Brain pericyte (primary cell): ENCODE measurements around the gene WNT7B.

Experiments used
- DNase-seq: peaks from one replicate; pipeline ENCODE4 v3.0.0-alpha.2; 2012; ENCODE audit warnings: low read depth, low spot score

The WNT7B gene

DNA sequence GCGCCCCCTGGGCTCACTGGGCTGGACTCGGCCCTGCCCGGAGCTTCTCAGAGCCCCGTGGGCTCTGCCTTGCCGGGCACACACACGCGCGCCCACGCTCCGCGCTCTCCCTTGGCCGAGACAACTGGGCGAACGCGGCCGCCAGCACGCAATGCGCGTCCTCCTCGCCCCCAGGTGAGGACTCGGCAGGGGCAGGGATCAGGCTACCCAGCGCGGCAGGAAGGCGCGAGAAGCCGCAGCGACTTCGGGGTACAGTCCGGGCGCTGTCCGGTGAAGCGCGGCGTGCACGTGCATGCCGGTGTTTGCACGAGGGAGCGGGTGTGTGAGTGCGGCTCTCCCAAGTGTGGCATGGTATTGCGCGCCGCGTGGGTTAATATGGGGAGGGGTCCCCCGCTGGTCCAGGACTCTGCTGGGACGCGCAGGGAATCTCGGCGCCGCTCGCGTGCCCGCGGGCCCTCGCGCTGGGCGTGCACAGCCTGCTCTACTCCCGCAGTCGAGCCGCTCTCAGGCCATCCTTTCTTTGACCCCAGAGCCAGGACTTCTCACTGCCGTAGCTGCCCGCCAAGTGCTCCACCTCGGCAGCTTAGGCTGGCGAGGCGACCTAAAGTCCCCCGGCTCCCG lies 5.4 kb downstream of the WNT7B start:
- no peak for DNase-seq

DNA sequence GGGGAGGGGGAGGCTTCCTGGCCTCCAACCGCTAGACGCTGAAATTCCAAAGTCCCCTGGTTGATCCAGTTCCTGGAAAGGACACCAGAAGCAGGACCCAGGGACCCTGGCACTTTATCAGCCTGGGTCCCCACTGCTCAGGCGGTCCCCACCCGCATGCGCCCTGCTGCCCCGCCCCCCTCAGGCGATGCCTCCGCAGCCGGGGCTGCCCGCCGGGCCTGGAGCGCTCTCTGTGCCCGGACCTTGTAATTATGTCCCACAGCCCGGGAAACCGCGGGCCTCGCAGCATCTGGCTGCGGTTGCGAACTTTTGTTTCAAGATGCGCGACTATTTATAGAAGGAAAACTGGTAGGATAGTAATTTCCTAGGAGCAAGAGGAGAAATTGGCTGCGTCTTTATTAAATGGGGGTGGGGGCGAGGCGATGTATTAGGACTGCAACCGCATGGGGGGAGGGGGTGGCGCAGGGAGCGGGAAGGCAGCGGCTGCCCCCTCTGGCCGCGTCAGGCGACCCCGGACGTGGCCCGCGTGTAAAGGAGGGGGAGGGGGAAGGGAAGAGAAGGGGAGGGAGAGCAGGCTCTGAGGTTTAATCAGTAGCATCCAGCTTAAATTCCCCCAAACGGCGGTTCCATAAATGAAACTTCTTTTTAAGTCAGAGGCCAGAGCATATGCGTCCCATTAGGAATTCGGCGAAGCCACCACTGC lies 6.1 kb downstream of the WNT7B start:
- no peak for DNase-seq

DNA sequence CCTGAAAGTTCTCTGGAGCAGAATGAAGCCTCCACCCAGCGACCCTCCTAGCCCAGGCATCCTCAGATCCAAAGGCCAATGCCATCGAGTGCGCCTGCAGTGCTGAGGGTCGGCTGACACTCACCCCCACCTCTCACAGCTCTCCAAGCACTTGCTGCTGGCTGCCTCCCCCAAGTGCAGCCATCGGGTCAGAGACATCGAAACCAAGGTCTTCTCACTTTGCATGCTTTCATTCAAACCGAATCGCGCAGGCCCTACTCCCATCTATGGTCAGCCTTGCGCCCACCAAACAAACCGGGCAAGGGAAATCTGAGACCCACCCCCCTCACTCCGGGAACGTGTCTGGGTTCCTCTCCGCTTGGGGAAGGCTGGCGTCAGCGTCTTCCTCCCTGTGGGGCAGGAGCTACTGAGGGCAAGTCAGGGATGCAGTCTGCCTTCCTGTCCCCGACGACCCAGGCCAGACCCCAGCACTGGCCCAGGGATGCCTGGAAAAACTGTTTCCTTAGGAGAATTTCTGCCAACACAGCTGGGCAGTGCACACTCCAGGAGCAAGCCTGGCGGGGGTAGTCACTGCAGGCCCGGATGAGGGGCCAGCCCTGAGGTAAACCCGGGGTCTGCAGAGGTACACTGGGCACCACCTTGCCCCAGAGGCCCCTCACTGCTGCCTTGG lies 7.0 kb downstream of the WNT7B start:
- DNase-seq = no peak

DNA sequence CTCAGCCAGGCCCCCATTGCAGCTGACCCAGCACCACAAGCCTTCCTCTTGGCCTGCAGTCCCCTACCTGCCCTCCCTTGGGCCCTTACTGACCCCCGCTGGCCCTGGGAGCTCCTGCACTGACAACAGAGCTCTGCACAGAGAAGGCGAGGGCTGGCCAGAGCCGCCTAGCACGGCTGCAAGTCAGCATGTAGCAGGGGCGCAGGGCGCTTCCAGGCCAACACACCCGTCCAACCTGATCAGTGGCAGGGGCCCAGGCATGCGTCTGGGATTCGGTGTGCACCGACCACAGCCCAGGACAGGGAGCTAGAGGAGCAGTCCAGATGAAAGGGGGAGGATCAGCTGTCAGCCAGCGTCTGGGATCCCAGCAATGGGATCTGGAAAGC lies 7.6 kb downstream of the WNT7B start:
- DNase-seq = no peak

DNA sequence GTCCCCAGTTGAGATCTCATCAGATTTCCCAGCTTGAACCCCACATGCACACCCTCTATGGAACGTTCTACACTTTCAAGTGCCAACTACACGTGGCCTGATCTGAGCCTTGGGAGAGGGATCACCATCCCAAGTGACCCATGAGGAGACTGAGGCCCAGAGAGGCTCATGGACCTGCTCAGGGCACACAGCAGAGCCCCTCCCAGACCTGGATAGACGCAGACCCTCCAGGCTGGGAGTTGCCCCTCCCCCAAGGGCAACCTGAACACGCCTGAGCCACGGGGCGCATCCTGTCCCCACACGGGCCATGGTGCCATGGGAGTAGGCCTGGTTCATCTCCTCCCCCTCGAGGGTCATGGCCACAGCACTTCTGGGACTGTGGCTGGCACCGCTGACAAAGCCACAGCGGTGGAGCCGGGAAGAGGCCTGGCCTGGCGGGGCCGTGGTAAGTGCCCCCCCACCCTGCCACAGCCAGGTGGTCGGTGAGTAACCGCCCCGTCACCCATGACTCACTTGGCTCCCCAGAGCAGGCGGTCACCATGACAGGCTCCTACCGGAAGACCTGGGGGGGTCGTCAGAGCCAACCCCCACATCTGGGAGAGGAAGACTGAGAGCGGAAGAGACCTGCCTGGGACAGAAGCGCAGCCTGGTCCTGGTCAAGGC lies 8.1 kb downstream of the WNT7B start:
- DNase-seq = no peak

DNA sequence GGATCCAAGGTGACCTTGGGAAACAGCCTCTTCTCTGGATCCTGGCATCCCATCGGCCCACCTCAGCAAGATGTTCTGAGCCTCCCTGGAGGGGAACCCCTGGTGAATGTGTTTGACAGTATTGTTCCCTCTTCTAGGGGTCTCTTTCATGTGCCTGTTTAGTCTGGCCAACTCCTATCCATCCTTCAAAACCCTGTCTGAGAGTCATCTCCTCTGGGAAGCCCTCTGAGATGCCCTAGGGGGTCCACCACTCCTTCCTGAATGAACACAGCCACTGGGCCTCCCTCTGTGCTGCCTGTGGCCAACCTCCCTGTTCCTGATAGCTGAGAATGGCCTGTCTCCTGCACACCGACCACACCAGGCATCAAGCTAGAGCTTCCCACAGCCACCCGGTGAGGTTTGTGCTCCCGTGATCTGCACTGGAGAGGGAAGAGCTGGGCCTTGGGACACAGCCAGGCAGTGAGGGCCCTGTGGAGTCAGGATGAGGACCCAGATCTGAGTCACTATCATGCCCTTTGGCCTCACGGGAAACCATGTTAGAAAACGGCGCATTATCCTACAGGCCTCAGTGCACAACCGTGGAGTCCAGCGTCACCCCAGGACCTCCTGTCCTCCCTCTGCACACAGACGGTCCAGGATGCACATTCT lies 8.8 kb downstream of the WNT7B start:
- no peak for DNase-seq

DNA sequence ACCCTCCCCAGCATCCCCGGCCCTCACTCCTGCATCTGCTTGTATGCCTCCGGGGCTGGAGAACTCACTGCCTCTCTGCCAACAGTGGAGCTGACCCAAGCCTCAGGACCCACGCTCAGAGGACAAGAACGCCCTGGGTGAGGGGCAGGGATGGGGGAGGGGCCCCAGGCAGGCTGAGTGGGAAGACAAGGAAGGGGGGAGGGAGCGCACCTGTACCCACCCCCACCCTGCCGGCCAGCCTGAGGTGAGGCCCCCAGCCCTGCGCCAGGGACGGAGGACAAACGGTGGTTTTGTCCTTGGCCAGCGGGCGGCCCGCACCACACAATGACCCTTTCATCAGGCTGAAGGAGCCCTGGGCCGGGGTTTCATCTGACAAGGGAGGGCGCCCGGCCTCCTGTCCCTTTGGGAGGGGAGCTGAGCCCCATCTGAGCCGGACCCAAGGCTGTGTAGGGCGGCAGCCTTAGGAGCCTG lies 10.0 kb downstream of the WNT7B start:
- DNase-seq = no peak

DNA sequence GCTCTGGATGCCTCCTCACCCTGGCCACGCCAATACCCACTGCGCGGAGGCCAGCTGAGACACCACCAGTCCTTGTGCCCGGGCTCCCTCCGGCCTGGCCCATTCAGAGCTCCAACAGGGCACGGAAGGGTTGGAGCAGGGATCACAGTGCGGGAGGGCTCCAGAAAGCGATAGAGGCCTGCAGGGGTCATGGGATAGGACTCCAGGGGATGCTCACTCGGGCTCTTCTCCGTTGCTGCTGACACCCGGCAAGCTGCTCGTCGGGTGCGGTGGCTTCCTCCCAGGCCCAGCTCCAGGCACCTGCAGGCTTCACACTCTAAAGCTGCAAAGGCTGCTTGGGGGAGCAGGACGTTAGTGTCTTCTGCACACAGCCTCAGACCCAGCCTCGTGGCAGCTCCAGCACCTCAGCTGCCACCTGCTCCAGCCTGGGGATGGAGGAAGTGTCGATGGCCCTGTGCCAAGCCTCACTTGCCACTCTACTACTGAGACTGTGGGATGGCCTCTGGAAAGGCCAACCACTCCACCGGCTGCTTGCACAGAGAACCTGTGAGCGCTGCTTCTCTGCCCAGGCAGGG lies 10.6 kb downstream of the WNT7B start:
- no peak for DNase-seq

DNA sequence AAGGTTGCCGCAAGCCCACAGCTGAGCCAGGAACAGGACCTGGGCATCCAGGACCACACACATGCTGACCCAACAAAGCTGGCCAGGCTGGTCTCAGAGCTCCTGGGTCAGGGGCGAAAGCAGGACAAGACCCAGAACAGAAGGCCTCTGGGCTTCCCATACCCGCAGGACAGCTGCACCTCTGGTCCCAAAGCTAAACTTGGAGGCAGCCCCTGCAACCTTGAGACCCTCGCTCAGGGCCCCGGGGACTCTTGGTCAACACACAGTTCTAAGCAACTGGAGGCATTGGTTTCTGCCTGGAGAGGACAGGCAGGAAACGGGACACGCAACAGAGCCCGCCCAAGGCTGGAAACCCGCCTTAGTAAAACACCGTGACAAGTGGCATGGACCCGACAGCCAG lies 11.4 kb downstream of the WNT7B start:
- no peak for DNase-seq

DNA sequence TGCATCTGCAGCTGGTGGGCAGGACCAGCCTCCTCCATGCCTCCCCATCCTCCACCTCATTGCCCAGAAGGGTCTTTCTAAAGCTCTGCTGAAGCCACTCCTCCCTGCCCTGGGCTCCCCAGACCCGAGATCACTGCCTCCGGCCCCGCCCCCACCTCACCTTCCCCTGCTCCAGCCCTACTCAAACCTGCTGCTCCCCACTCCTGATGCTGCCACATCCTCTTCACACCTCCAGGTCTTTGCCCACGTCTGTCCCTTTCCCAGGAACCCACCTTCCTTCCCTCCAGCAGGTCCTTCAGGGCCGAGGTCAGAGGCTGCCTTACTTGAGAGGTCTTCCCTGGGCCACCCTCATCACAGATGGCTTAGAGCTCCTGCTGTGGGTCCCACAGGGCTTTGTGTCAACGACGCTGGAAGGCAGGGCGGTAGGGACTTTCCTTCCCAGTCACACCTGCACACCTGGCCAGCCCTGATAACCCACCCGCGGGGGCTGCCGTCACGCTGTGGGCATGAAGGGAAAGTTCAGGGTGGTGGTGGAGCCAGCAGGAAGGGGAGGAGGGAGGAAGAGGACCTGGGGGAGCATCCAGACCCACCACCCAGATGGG lies 11.9 kb downstream of the WNT7B start:
- DNase-seq = no peak

DNA sequence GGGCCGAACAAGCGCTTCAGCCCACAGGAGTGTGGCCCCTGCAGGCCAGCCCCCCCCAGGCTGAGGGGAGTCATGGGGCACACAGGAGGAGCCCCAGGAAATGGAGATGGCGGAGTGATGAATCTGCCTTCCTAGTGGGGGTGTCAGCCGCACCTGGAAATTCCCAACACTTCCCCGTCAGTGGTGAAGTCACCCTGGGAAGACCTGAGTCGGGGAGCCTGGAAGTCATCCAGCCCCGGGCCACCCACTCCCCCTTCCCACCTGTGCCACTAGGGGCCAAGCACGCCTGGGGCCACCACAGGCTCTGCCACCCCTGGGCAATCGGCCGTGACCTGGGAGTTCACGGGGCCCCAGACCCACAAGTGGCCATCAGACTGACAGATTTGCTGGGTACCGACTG lies 12.6 kb downstream of the WNT7B start:
- DNase-seq = no peak

DNA sequence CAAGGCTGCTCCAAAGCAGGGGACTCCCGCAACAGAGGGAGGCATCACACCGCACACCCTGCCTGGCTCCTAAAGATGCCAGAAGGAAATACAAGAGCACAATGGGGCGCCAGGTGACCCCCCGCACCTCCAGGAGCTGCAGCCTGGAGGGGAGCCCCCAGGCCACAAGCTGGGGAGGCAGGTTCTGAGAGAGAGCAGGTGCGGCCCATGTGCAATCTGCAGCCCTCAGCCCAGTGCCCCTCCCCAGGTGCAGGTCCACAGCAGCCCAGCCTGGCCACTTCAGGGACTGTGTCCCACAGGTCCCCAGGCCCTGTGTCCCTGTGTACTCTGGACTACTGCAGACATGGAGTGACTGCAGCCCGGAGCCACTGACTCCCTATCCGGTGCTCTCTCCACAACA lies 13.1 kb downstream of the WNT7B start:
- DNase-seq = no peak

DNA sequence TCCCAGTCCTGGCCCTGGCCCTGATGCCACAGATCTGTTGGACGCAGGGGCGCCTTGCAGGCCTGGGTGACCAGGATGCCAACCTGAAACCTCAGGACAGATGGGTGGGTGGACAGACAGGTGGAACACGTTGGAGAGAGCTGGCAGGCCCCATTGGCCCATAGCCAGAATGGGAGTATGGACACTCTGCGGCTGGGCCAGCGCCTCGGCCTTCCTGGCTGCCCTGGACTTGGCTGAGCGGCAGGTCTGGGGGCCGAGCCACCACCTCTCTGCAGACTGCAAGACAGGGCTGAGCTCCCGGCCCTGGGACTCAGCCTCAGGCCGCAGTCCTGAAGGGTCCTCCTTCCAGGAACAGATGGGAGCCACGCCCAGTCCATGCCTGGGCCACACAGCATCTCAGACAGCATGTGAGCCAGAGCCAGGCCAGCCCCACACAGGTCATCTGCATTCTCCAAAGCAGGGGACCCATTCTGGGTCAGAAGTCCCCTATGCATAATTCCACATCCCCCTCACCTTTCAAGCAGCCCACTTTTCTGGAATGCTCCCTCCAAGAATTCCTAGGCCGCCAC lies 14.1 kb downstream of the WNT7B start:
- no peak for DNase-seq

DNA sequence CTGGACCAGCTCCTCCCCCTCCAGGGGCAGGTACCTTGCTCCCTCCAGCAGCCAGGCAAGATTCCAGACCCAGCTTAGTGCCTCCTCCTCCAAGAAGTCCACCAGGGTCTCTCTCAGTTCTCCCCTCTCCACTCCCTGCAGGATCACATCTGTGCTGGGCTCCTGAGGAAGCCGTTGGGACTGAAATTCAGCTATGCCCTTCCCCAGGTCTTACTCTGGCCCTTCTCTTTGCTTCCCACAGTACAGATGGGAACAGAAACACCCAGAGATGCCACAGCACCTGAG lies 14.6 kb downstream of the WNT7B start:
- DNase-seq = no peak

DNA sequence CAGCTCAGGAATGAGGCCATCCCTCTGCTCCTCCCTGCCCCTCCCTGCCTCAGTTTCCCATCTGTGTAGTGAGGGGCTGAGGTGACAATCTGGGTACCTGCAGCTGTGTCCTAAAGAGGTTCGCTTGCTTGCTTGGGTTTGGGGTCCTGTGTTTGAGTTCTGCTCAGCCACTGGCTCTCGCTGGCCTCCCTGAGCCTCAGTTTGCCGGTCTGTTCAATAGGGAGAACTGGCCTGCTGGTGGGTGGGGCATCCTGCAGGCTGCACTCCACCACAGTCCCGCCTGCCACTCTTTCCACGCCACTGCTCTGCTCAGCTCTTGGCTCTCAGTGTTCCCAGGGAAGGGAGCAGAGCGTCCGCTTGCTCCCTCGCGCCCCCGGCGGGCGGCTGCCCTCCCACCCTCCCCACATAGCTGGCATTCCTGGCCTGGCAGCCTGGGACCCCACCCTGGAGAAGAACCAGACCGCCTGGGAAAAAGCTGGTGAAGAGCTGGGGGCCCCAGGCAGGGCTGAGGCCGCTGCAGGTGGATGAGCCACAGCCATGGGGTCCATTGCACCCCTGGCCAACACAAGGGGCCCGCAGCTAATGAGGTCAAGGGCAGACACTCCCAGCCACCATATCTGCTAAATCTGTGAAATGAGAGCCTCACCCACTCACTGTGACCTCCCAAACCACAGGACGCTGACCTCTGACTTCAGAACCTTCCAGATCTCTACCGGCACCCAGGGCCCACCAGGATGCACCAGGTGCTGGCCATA lies 15.1 kb downstream of the WNT7B start:
- no peak for DNase-seq

DNA sequence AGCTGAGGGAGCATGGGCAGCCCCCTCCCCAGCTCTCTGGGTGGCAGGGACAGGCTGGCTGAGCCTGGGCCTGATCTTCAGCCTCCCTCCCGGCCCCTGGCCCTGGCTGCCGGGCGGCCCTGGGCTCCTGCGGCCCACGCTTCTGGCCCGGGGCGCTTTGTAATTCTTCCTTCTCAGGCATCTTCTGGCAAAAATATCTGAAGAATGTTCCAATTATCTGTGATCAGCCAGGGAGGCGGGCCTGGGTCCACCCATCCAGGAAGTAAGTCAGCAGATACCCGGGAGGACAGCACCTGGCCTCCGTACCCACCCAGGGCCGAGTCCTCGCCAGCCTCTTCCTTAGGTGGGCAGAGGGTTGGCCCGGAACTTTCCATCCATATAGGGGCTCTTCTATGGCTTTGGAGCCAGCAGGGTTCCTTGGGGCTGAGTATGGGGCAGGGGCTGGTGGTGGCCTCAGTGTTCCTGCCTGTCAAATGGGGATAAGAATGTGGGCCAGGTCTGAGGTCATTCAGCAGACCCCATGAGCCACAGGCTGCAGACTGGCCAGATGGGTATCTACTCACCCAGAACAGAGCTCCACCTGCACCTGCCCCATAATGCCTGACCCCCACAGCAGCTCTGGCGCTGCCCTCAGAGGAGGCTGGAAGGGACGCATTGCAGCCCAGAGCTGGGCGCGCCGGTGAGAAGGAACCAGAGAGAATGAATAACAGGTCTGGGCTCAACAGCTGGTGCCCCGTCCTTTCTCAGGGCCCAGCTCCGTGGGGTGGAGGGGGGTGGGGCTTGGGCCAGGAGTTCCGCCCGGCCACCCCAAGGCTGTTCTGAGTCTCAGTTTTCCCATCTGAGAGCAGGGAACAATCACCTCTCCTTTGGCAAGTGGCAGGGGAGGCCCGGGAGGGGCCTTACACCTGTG lies 16.2 kb downstream of the WNT7B start:
- no peak for DNase-seq

DNA sequence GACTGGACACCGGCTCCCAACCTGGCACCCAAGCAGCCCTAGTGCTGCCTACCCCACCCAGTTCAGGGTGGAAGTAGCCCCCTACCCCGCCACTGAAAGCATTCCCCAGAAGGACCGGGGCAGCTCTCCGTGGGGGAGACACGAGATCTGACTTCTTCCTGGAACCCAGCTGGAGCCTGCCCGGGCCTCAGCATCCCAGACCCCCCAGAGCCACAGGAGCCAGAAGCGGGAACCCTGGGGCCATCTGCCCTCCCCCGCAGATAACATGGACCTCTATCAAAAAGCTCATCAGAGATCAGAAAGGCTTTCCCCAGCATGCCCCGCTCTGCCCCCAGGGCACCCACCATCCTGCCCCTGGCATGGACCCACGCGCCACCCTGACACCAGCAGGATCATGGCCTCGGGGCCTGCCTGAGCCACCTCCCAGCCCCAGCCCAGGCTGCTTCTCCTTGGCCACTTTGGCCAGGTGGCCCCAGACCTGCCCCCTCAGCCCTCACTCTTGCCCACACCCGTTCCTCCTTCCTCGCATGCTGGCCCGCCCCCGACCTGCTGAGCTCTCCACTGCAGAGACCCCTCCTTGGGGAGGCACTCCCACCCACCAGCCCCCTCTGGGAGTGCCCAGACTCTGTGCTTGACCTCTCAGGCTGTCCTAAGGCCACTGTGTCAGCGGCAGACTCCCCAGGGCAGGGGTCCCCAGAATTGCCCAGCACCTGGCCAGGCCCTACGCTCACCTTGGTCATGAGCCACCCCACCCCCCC lies 17.1 kb downstream of the WNT7B start:
- no peak for DNase-seq

DNA sequence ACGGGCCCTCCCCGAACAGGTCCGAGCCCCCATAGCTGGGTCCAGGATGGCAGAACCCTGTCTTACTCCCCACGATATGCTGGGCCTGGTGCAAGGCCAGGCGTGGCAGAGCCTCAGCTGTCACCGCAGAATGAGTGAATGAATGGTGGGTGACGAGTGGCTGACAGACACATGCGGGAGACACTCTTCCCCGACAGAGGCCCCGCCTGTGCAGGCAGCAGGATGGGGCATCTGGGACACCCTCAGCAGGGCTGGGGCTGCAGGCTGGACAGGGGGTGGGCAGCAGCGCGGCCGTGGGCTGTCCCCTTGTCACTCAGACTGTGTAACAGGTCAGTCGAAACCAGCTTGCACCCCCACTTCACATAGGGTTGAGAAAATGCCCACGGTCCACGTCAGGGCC lies 18.0 kb downstream of the WNT7B start:
- no peak for DNase-seq

DNA sequence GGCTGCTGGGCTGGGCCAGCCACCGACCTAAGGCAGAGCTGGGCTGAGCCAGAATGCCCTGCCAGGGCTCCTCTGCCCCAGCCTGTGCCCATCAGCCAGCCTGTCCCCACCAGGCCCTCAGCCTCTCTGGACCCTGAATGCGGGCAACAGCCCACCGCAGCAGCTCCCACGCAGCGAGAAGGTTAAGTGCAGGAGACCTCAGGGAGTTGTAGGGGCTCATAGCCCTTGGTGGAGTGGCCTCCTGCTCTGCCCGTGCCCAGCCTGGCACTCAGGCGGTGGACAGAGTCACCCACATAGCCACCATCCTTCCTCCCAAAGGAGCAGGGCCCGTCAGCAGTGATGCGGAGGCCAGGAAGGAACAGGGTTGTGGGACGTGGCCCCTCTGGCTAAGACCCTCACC lies 19.1 kb downstream of the WNT7B start:
- no peak for DNase-seq
